Measurements from ENCODE around the gene PCP4L1.
"Not testable (repeated sequence)": the region's sequence is repeated elsewhere in the genome, so short reads cannot be mapped to it uniquely, and the experiment has no call there.

PCP4L1 gene

GRCh38 chr1:161225178-161225533 lies 33.4 kb upstream of the PCP4L1 start:
- peaks cover 56% of the 10 kb centered on the region for H3K4me1 Mint-ChIP-seq
- H3K27me3 Mint-ChIP-seq: no peaks in the 10 kb centered on the region
- DNase-seq (no peak), ATAC-seq (no peak)
- no peaks in the 10 kb centered on the region for H3K9me3 Mint-ChIP-seq
- H3K4me3 Mint-ChIP-seq: peak overlapping the region; percentile 11 to 31
- peak overlapping the region in 1 of 2 donors; percentile 17 for H3K27ac Mint-ChIP-seq

- H3K27ac Mint-ChIP-seq: peak within 1 kb of the TSS; percentile 99 to 100
- H3K4me3 Mint-ChIP-seq: peak within 1 kb of the TSS; percentile 100
- H3K9me3 Mint-ChIP-seq: no peaks in the 10 kb centered on the region
- ATAC-seq (peak; percentile 97), DNase-seq (peak; percentile 87 to 94)
- no peaks in the 10 kb centered on the region for H3K27me3 Mint-ChIP-seq
- H3K4me1 Mint-ChIP-seq: peaks cover 55% of the 10 kb centered on the region
Observed at GRCh38 chr1:161225534-161226319, 32.8 kb upstream of the PCP4L1 start, which contains the start of gene TOMM40L. Gene TOMM40L, plus strand, starts transcription at chr1:161226060. Its CDS starts 430 bp downstream, at chr1:161226490.

- ATAC-seq: no peak
- Mint-ChIP-seq H3K27ac (peak overlapping the region; percentile 99 to 100), H3K4me1 (peaks cover 52% of the 10 kb centered on the region), H3K27me3 (no peaks in the 10 kb centered on the region), H3K4me3 (peak overlapping the region; percentile 100), H3K9me3 (no peaks in the 10 kb centered on the region)
- DNase-seq: no peak
Observed at GRCh38 chr1:161226320-161226711, 32.2 kb upstream of the PCP4L1 start.

- Mint-ChIP-seq H3K9me3 (no peaks in the 10 kb centered on the region), H3K4me3 (peak overlapping the region; percentile 100), H3K4me1 (peaks cover 49% of the 10 kb centered on the region), H3K27me3 (no peaks in the 10 kb centered on the region), H3K27ac (peak overlapping the region in 1 of 2 donors; percentile 85)
- DNase-seq (no peak), ATAC-seq (no peak)
Observed at GRCh38 chr1:161226759-161227158, 31.8 kb upstream of the PCP4L1 start.

GRCh38 chr1:161227196-161227871 lies 31.2 kb upstream of the PCP4L1 start:
- peaks cover 43% of the 10 kb centered on the region for H3K4me1 Mint-ChIP-seq
- H3K4me3 Mint-ChIP-seq: peak overlapping the region; percentile 100
- peak overlapping the region; percentile 3 to 85 for H3K27ac Mint-ChIP-seq
- DNase-seq (peak; percentile 81 to 86), ATAC-seq (peak; percentile 65)
- no peaks in the 10 kb centered on the region for H3K9me3 Mint-ChIP-seq
- H3K27me3 Mint-ChIP-seq: no peaks in the 10 kb centered on the region

GRCh38 chr1:161228032-161228431 lies 30.5 kb upstream of the PCP4L1 start:
- H3K9me3 Mint-ChIP-seq: no peaks in the 10 kb centered on the region
- H3K27ac Mint-ChIP-seq: peak overlapping the region in 1 of 2 donors; percentile 61
- no peak for ATAC-seq
- H3K4me1 Mint-ChIP-seq: peaks cover 43% of the 10 kb centered on the region
- peak overlapping the region; percentile 100 for H3K4me3 Mint-ChIP-seq
- no peaks in the 10 kb centered on the region for H3K27me3 Mint-ChIP-seq
- no peak for DNase-seq

GRCh38 chr1:161229896-161230295 lies 28.6 kb upstream of the PCP4L1 start:
- H3K27ac Mint-ChIP-seq: no peak overlapping the region

GRCh38 chr1:161230762-161231161 lies 27.8 kb upstream of the PCP4L1 start:
- H3K27me3 Mint-ChIP-seq: no peaks in the 10 kb centered on the region
- no peaks in the 10 kb centered on the region for H3K9me3 Mint-ChIP-seq
- DNase-seq: no peak
- H3K27ac Mint-ChIP-seq: no peak overlapping the region
- peaks cover 25% of the 10 kb centered on the region for H3K4me1 Mint-ChIP-seq
- ATAC-seq: no peak
- H3K4me3 Mint-ChIP-seq: no peak overlapping the region

More at GRCh38 chr1:161229896-161230295, 28.6 kb upstream of the PCP4L1 start:
- DNase-seq: no peak
- Mint-ChIP-seq H3K4me3 (no peak overlapping the region), H3K9me3 (no peaks in the 10 kb centered on the region), H3K4me1 (peaks cover 32% of the 10 kb centered on the region), H3K27me3 (no peaks in the 10 kb centered on the region)
- ATAC-seq: no peak

GRCh38 chr1:161233102-161233501 lies 25.4 kb upstream of the PCP4L1 start:
- ATAC-seq: no peak
- H3K4me3 Mint-ChIP-seq: no peak overlapping the region
- H3K4me1 Mint-ChIP-seq: peaks cover 1% of the 10 kb centered on the region
- H3K27ac Mint-ChIP-seq: no peak overlapping the region
- no peak for DNase-seq
- no peaks in the 10 kb centered on the region for H3K9me3 Mint-ChIP-seq
- no peaks in the 10 kb centered on the region for H3K27me3 Mint-ChIP-seq

- no peak for ATAC-seq
- DNase-seq: no peak
- Mint-ChIP-seq H3K4me1 (no peaks in the 10 kb centered on the region), H3K9me3 (no peaks in the 10 kb centered on the region), H3K27me3 (peaks cover 6% of the 10 kb centered on the region), H3K27ac (no peak overlapping the region), H3K4me3 (no peak overlapping the region)
Observed at GRCh38 chr1:161235957-161236775, 22.4 kb upstream of the PCP4L1 start.

- DNase-seq: no peak
Observed at GRCh38 chr1:161238039-161238473, 20.5 kb upstream of the PCP4L1 start, which contains the start of gene NR1I3. Gene NR1I3, minus strand, starts transcription at chr1:161238203. Its CDS starts 1,638 bp downstream, at chr1:161236565.

GRCh38 chr1:161241682-161242081 lies 16.9 kb upstream of the PCP4L1 start:
- ATAC-seq (no peak), DNase-seq (no peak)
- H3K27me3 Mint-ChIP-seq: peaks cover 6% of the 10 kb centered on the region
- no peaks in the 10 kb centered on the region for H3K4me1 Mint-ChIP-seq
- H3K9me3 Mint-ChIP-seq: no peaks in the 10 kb centered on the region
- H3K27ac Mint-ChIP-seq: no peak overlapping the region
- no peak overlapping the region for H3K4me3 Mint-ChIP-seq

More at GRCh38 chr1:161238039-161238473, 20.5 kb upstream of the PCP4L1 start, which contains the start of gene NR1I3:
- Mint-ChIP-seq H3K27ac (no peak within 1 kb of the TSS), H3K27me3 (peaks cover 6% of the 10 kb centered on the region), H3K9me3 (no peaks in the 10 kb centered on the region), H3K4me1 (no peaks in the 10 kb centered on the region), H3K4me3 (no peak within 1 kb of the TSS)
- ATAC-seq: no peak

GRCh38 chr1:161242313-161242712 lies 16.2 kb upstream of the PCP4L1 start:
- no peak for ATAC-seq
- no peak overlapping the region for H3K27ac Mint-ChIP-seq
- H3K27me3 Mint-ChIP-seq: peaks cover 6% of the 10 kb centered on the region
- no peak overlapping the region for H3K4me3 Mint-ChIP-seq
- no peak for DNase-seq
- H3K9me3 Mint-ChIP-seq: no peaks in the 10 kb centered on the region
- no peaks in the 10 kb centered on the region for H3K4me1 Mint-ChIP-seq

GRCh38 chr1:161244888-161245287 lies 13.7 kb upstream of the PCP4L1 start:
- no peak overlapping the region for H3K27ac Mint-ChIP-seq
- H3K4me1 Mint-ChIP-seq: no peaks in the 10 kb centered on the region
- ATAC-seq: no peak
- DNase-seq: no peak
- peaks cover 6% of the 10 kb centered on the region for H3K27me3 Mint-ChIP-seq
- H3K4me3 Mint-ChIP-seq: no peak overlapping the region
- H3K9me3 Mint-ChIP-seq: no peaks in the 10 kb centered on the region

- not testable (repeated sequence) for H3K9me3 Mint-ChIP-seq, H3K4me3 Mint-ChIP-seq, ATAC-seq, H3K27me3 Mint-ChIP-seq, H3K27ac Mint-ChIP-seq, DNase-seq, H3K4me1 Mint-ChIP-seq
Observed at GRCh38 chr1:161250100-161250499, 8.4 kb upstream of the PCP4L1 start.

Measured in stimulated activated naive CD8-positive, alpha-beta T cell treated with anti-CD3 and anti-CD28 coated beads, Interleukin-15, amount 100 ng/mL, for 72 hours (primary cell).